Fibroblast of villous mesenchyme (primary cell): ENCODE data around the gene FGF12. TPM values are rescaled to one million over a fixed set of nuclear protein-coding genes. Genes with fewer than 3 reads are reported as not detected.

Experiments
- DNase-seq: peaks from one replicate; pipeline ENCODE4 v3.0.0-alpha.2; 2010; ENCODE audit warnings: low read depth
- H3K4me3 ChIP-seq: 2 replicates; pipeline ENCODE4 v1.5.1; 2011; ENCODE audit warnings: low read depth, mild to moderate bottlenecking, low read length
- total RNA-seq: library from RNA; depleted of rRNA; stranded (reverse); fragments of >200 nt; gene quantifications from 2 replicates; pipeline ENCODE4 v1.2.3, GENCODE V29; 2012
- TF ChIP-seq, protein P1 (sequence below): IDR thresholded peaks from 2 replicates; pipeline ENCODE4 v1.5.1; 2012; ENCODE audit warnings: low read depth, mild to moderate bottlenecking, low read length; ENCODE audit not compliant: insufficient read depth

FGF12 gene
- total RNA-seq, 1 donor: under 0.01 TPM

- H3K4me3 ChIP-seq: no peak overlapping the region
- no peak for DNase-seq
- TF ChIP-seq, protein P1, sequence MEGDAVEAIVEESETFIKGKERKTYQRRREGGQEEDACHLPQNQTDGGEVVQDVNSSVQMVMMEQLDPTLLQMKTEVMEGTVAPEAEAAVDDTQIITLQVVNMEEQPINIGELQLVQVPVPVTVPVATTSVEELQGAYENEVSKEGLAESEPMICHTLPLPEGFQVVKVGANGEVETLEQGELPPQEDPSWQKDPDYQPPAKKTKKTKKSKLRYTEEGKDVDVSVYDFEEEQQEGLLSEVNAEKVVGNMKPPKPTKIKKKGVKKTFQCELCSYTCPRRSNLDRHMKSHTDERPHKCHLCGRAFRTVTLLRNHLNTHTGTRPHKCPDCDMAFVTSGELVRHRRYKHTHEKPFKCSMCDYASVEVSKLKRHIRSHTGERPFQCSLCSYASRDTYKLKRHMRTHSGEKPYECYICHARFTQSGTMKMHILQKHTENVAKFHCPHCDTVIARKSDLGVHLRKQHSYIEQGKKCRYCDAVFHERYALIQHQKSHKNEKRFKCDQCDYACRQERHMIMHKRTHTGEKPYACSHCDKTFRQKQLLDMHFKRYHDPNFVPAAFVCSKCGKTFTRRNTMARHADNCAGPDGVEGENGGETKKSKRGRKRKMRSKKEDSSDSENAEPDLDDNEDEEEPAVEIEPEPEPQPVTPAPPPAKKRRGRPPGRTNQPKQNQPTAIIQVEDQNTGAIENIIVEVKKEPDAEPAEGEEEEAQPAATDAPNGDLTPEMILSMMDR: no peak
Measured at GRCh38 chr3:192273697-192274010, 453.7 kb downstream of the FGF12 start.

GRCh38 chr3:192273001-192273696 lies 454.2 kb downstream of the FGF12 start:
- no peak for DNase-seq
- TF ChIP-seq, protein P1: no peak
- no peak overlapping the region for H3K4me3 ChIP-seq

- no peak overlapping the region for H3K4me3 ChIP-seq
- DNase-seq: no peak
- TF ChIP-seq, protein P1: no peak
Measured at GRCh38 chr3:192262001-192262400, 465.3 kb downstream of the FGF12 start.

DNA sequence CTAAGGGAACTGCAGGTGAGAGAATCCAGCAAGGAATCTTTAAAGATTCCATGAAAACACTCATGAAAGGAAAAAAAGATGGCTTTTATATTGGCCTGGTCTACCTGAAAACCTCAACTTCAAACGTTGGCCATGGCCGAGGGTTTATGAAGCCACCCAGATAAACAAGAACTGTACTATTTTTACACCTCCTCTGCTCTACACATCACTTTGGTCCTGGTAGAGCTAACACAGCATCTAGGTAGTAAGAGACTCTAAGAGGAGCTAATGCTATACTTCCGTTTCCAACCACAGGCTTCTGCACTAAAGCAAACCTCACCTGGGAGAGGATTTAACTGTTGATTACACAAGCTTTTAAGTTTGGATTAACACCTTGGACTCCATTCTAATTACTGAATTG lies 466.2 kb downstream of the FGF12 start:
- TF ChIP-seq, protein P1: no peak
- no peak for DNase-seq
- no peak overlapping the region for H3K4me3 ChIP-seq

DNA sequence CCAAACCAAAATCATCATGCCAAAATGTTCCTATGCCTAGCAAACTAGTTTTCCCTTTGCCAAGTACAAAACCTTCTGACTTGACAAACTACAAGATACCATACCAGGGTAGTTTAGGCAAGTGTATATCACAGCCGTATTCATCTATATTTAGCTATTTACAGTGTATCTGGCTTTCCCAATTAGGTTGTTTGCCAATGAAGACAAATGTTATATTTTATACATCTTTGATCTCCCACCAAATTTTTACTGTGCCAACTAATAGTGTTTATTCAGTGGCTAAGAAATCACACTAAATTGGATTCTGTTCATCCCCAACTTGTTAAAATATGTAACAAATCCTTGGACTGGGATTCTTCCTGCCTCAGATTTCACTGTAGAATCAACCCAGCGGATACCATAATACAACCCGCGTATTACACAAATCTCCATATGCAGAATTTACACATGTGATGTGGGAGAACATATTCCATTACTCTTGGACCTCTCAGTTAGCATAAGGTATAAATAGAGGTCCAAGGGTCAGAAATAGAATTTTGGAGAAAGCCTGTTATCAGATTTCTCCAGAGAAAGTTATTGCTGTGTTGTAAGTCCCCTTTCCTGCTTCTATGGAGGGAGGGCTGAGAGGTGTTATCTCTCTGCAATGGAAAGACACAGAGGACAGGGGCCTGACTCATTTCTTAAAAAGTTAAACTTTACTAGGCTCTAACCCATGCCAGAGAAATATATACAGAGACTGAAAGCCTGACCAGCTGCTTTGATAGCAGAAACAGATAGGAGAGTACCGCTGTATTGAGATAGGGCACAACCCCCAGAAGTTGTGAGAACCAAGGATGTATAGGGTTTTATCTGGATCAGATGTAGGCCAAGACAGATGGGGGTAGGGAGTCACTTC lies 467.0 kb downstream of the FGF12 start:
- no peak overlapping the region for H3K4me3 ChIP-seq
- TF ChIP-seq, protein P1: no peak
- DNase-seq: no peak

- TF ChIP-seq, protein P1: no peak
- no peak overlapping the region for H3K4me3 ChIP-seq
- DNase-seq: no peak
Measured at GRCh38 chr3:192259661-192260060, 467.7 kb downstream of the FGF12 start.
